Measurements from ENCODE around the gene PCK2. TPM values are rescaled to one million over a fixed set of nuclear protein-coding genes. Genes with fewer than 3 reads are reported as not detected.

PCK2 gene
- total and polyA plus RNA-seq, 2 of the 13 experiments (the other 11 are each of a cell fraction or from before 2014, with no cell fraction given): 129 to 272 TPM

GRCh38 chr14:24100197-24100981 lies 6.3 kb downstream of the PCK2 start (continued):
- TF ChIP-seq ZNF251 (CRISPR knock-in tag; IDR thresholded peaks at IDR 0.05): no peak
- TF ChIP-seq LRRFIP1 (CRISPR knock-in tag; conservative IDR thresholded peaks at IDR 0.05): no peak
- TF ChIP-seq EEA1 (CRISPR knock-in tag; IDR thresholded peaks at IDR 0.05; ENCODE audit: borderline replicate concordance): no peak
- no peak for TF ChIP-seq SNRNP70 (IDR thresholded peaks at IDR 0.05; ENCODE audit: low read depth, low read length)
- 0 out of 2 replicates have a peak, but pooled peaks have one; percentile 53 for TF ChIP-seq ZSCAN29 (CRISPR knock-in tag; conservative IDR thresholded peaks at IDR 0.05)
- no peak for TF ChIP-seq HOXA5 (CRISPR knock-in tag; IDR thresholded peaks at IDR 0.05)
- TF ChIP-seq MXD1 (CRISPR knock-in tag; IDR thresholded peaks at IDR 0.05): no peak
- 0 out of 2 replicates have a peak, but pooled peaks have one; percentile 28 for TF ChIP-seq MED1 (CRISPR knock-in tag; IDR thresholded peaks at IDR 0.05)
- no peak for TF ChIP-seq GLI4 (CRISPR knock-in tag; IDR thresholded peaks at IDR 0.05; ENCODE audit: borderline replicate concordance)
- no peak; the same call in 1 of the 2 replicates for TF ChIP-seq ZNF547 (CRISPR knock-in tag; IDR thresholded peaks at IDR 0.05)
- TF ChIP-seq RFX1 (IDR thresholded peaks at IDR 0.05): no peak
- no peak for TF ChIP-seq FOXA1 (IDR thresholded peaks at IDR 0.05)
- no peak for TF ChIP-seq FOXA1 (CRISPR knock-in tag; IDR thresholded peaks at IDR 0.05)
- TF ChIP-seq ATF5 (CRISPR knock-in tag; IDR thresholded peaks at IDR 0.05; ENCODE audit: low read depth): no peak
- no peak for TF ChIP-seq CBX2 (IDR thresholded peaks at IDR 0.05; ENCODE audit: low read depth, low read length)
- no peak for TF ChIP-seq CBX2 (CRISPR knock-in tag; IDR thresholded peaks at IDR 0.05; ENCODE audit: low read depth)
- no peak for TF ChIP-seq NR2F1 (CRISPR knock-in tag; IDR thresholded peaks at IDR 0.05)
- TF ChIP-seq, protein P1, sequence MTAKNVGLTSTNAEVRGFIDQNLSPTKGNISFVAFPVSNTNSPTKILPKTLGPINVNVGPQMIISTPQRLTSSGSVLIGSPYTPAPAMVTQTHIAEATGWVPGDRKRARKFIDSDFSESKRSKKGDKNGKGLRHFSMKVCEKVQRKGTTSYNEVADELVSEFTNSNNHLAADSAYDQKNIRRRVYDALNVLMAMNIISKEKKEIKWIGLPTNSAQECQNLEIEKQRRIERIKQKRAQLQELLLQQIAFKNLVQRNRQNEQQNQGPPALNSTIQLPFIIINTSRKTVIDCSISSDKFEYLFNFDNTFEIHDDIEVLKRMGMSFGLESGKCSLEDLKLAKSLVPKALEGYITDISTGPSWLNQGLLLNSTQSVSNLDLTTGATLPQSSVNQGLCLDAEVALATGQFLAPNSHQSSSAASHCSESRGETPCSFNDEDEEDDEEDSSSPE (CRISPR knock-in tag; IDR thresholded peaks at IDR 0.05): no peak
- TF ChIP-seq, protein P2, sequence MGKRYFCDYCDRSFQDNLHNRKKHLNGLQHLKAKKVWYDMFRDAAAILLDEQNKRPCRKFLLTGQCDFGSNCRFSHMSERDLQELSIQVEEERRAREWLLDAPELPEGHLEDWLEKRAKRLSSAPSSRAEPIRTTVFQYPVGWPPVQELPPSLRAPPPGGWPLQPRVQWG (CRISPR knock-in tag; IDR thresholded peaks at IDR 0.05; ENCODE audit: borderline replicate concordance, low read depth): no peak
- no peak for TF ChIP-seq RELA (CRISPR knock-in tag; IDR thresholded peaks at IDR 0.05)
- no peak for TF ChIP-seq SNAI1 (CRISPR knock-in tag; IDR thresholded peaks at IDR 0.05; ENCODE audit: borderline replicate concordance)
- no peak for TF ChIP-seq MAZ (IDR thresholded peaks at IDR 0.05; ENCODE audit: borderline replicate concordance, low read depth, low read length)
- no peak for TF ChIP-seq MAZ (CRISPR knock-in tag; IDR thresholded peaks at IDR 0.05; ENCODE audit: low read depth)
- TF ChIP-seq ETV5 (CRISPR knock-in tag; IDR thresholded peaks at IDR 0.05; ENCODE audit: borderline replicate concordance): no peak
- no peak for TF ChIP-seq TCF7 (IDR thresholded peaks at IDR 0.05; ENCODE audit: low read depth)
- TF ChIP-seq ZNF235 (CRISPR knock-in tag; IDR thresholded peaks at IDR 0.05; ENCODE audit: borderline replicate concordance): 0 out of 2 replicates have a peak, but pooled peaks have one; percentile 7
- TF ChIP-seq ATF7-NPFF (CRISPR knock-in tag; IDR thresholded peaks at IDR 0.05; ENCODE audit: low read depth): no peak
